Astrocyte of the cerebellum (primary cell): Measurements from ENCODE around the gene P2RY2.

Experiments used
- DNase-seq: peaks from one replicate; pipeline ENCODE4 v3.0.0-alpha.2; 2011; ENCODE audit warnings: low read depth
- H3K4me3 ChIP-seq: 2 replicates; pipeline ENCODE4 v1.5.1; 2011; ENCODE audit warnings: mild to moderate bottlenecking, low read depth, low read length, moderate library complexity
- CTCF ChIP-seq: IDR thresholded peaks from 2 replicates; pipeline ENCODE4 v1.5.1; 2012; ENCODE audit warnings: low read length, low read depth, moderate library complexity, mild to moderate bottlenecking; ENCODE audit errors: missing control alignments
- in situ Hi-C: cut with HindIII; loops from 2 replicates; pipeline ENCODE4 v1.10.0; 2017; ENCODE audit warnings: low sequenced_read_pairs

P2RY2 gene

GRCh38 chr11:73240190-73240781 lies 22.2 kb downstream of the P2RY2 start:
- TF ChIP-seq CTCF = no peak
- H3K4me3 ChIP-seq = no peak overlapping the region
- DNase-seq = no peak
- in situ Hi-C loops = no loop called here

GRCh38 chr11:73241300-73241699 lies 23.2 kb downstream of the P2RY2 start:
- no peak for TF ChIP-seq CTCF
- no peak for DNase-seq
- H3K4me3 ChIP-seq = no peak overlapping the region
- in situ Hi-C loops = no loop called here

- in situ Hi-C loops = no loop called here
- peak; percentile 38 for DNase-seq
- no peak overlapping the region for H3K4me3 ChIP-seq
- TF ChIP-seq CTCF = peak; percentile 96
Measured at GRCh38 chr11:73242251-73243092, 24.4 kb downstream of the P2RY2 start.

- no peak overlapping the region for H3K4me3 ChIP-seq
- no peak for DNase-seq
- TF ChIP-seq CTCF = no peak
- in situ Hi-C loops = no loop called here
Measured at GRCh38 chr11:73243093-73243485, 25.0 kb downstream of the P2RY2 start.

GRCh38 chr11:73244589-73245240 lies 26.6 kb downstream of the P2RY2 start:
- in situ Hi-C loops = no loop called here
- no peak for TF ChIP-seq CTCF
- H3K4me3 ChIP-seq = no peak overlapping the region
- DNase-seq = no peak

- in situ Hi-C loops = no loop called here
- no peak for TF ChIP-seq CTCF
- DNase-seq = no peak
- H3K4me3 ChIP-seq = no peak overlapping the region
Measured at GRCh38 chr11:73245461-73245860, 27.4 kb downstream of the P2RY2 start.
